Measurements from ENCODE around the gene F10.

DNA sequence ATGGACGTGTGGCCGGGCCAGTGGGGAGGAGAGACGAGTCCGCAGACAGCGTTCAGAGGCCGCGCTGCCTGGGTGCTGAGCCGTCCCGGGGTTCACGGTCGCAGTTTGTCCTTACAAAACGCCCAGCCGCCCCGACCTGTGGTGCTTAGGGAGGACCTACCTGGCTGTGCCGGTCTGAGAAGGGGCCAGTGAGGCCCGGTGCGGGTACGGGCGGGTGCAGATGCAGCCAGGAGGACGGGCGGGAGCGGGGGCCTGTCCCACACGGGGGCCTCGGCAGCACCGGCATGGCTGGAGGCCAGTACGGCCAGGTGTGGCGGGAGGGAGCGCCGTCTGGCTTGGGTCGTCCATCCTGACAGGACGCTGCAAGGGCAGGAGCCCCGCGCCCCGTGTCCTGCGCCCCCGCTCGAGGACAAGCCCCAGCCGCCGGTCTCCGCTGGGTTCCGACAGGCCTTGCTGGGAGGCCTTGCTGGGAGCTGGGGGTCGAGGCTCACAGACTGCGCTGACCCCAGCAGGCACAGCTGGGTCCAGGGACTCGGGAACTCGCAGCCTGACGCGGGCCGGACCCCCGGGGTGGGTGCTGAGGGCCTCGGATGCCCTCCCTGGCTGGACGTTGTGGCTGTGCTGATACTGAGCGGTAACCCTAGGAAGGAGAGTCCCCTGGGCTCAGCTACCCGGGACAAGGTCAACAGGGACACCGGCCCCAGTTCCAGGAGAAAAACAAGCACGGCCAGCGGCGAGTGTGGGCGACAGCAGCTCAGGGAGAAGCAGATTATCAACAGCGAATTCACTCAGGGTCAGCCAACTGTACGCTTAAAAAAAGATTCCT is 30.6 kb downstream of the F10 start:
- TF ChIP-seq, protein P1, sequence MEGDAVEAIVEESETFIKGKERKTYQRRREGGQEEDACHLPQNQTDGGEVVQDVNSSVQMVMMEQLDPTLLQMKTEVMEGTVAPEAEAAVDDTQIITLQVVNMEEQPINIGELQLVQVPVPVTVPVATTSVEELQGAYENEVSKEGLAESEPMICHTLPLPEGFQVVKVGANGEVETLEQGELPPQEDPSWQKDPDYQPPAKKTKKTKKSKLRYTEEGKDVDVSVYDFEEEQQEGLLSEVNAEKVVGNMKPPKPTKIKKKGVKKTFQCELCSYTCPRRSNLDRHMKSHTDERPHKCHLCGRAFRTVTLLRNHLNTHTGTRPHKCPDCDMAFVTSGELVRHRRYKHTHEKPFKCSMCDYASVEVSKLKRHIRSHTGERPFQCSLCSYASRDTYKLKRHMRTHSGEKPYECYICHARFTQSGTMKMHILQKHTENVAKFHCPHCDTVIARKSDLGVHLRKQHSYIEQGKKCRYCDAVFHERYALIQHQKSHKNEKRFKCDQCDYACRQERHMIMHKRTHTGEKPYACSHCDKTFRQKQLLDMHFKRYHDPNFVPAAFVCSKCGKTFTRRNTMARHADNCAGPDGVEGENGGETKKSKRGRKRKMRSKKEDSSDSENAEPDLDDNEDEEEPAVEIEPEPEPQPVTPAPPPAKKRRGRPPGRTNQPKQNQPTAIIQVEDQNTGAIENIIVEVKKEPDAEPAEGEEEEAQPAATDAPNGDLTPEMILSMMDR (conservative IDR thresholded peaks at IDR 0.05; ENCODE audit: low read depth, low read length): no peak
- TF ChIP-seq EZH2 (IDR thresholded peaks at IDR 0.05; ENCODE audit: borderline replicate concordance, low read depth, low read length, poor library complexity, severe bottlenecking): no peak

Measured in A673 (cell line).